DND-41 (cell line): ENCODE data around the gene PRCC.

Experiments used
- EZH2 ChIP-seq: IDR thresholded peaks from 3 replicates; pipeline ENCODE4 v1.6.1; 2012; ENCODE audit warnings: borderline replicate concordance, low read depth, mild to moderate bottlenecking, moderate library complexity, low read length, inconsistent platforms; ENCODE audit not compliant: severe bottlenecking
- TF ChIP-seq, protein P1 (sequence below): IDR thresholded peaks from 2 replicates; pipeline ENCODE4 v1.5.1; 2012; ENCODE audit warnings: borderline replicate concordance, low read length, moderate library complexity, mild to moderate bottlenecking; ENCODE audit not compliant: poor library complexity, severe bottlenecking; ENCODE audit errors: extremely low read depth

DNA sequence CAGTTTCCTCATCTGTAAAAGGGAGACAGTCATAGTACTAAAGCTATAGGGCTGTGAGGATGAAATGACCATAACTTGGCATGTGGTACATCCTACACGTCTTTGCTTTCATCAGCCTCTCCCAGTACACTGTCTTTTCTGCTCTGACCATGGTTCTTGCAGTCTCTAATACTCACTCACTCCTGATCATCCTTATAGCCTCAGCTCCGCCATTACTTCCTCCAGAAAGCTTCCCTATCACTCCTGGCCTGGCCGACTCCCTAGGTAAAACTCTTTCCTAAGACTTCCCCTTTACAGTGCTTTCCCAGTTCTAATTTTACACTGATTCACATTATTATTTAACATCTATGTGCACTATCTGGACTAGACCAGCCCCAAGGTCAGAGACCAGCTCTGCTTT, 21.5 kb upstream of the PRCC start:
- TF ChIP-seq, protein P1, sequence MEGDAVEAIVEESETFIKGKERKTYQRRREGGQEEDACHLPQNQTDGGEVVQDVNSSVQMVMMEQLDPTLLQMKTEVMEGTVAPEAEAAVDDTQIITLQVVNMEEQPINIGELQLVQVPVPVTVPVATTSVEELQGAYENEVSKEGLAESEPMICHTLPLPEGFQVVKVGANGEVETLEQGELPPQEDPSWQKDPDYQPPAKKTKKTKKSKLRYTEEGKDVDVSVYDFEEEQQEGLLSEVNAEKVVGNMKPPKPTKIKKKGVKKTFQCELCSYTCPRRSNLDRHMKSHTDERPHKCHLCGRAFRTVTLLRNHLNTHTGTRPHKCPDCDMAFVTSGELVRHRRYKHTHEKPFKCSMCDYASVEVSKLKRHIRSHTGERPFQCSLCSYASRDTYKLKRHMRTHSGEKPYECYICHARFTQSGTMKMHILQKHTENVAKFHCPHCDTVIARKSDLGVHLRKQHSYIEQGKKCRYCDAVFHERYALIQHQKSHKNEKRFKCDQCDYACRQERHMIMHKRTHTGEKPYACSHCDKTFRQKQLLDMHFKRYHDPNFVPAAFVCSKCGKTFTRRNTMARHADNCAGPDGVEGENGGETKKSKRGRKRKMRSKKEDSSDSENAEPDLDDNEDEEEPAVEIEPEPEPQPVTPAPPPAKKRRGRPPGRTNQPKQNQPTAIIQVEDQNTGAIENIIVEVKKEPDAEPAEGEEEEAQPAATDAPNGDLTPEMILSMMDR = no peak
- no peak for TF ChIP-seq EZH2
